Measurements from ENCODE around the gene EMD. TPM values are rescaled to one million over a fixed set of nuclear protein-coding genes. Genes with fewer than 3 reads are reported as not detected.
"Not testable (repeated sequence)": the region's sequence is repeated elsewhere in the genome, so short reads cannot be mapped to it uniquely, and the experiment has no call there.

EMD gene
- total RNA-seq, 1 experiment from 2014 or later, result 87.0 TPM

DNA sequence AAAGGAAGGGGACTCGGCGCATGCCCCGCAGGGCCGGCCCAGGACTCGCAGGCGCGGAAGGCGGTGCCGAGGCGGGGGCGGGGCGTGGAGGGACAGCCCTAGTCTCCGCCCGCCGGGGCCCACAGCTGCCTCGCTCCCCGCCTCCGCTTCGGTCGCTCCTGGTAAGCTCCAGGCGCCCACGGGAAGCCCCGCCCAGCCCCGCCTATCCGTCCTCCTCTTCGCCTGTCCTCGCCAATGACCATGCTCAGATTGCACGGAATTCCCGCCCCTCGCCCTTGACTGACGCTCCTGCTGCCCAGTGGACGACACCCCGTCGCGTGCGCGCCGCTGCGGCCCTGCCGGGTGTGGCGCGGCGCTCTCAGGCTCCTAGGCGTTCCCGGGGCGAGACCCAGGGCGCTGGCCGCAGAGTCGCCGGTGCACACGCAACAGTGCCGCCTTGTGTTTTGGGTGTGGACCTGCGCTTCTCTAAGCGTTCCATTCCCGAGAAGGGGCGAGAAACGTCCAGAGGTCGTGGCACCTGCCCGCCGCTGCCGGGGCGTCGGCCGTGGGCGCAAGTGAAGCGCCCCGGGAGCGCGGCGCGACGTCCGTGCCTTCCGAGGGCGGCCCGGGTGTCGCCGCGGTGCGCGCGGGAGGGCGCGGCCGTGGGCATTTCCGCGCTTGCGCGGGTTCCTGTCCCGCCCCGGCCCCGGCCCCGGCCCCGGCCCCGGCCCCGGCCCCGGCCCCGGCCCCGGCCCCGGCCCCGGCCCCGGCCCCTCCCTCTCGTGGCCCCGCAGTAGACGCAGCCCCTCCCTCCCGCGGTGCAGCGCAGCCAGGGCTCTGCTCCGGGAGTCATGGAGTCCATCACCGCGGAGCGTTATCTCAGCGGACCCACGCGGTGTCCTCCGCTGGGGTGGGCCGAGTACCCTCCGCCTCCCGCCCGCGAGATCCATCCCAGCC lies 11.0 kb downstream of the EMD start:
- not testable (repeated sequence) for DNase-seq (ENCODE audit: low spot score)

DNA sequence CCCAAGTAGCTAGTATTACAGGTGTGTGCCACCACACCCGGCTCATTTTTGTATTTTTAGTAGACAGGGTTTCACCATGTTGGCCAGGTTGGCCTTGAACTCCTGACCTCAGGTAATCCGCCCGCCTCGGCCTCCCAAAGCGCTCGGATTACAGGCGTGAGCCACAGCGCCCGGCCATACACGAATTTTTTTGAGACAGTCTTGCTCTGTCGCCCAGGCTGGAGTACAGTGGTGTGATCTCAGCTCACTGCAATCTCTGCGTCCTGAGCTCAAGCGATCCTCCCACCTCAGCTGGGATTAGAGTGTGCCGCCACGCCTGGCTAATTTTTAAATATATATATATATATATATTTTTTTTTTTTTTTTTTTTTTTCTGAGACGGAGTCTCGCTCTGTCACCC lies 17.3 kb downstream of the EMD start:
- DNase-seq (ENCODE audit: low spot score), result not testable (repeated sequence)

DNA sequence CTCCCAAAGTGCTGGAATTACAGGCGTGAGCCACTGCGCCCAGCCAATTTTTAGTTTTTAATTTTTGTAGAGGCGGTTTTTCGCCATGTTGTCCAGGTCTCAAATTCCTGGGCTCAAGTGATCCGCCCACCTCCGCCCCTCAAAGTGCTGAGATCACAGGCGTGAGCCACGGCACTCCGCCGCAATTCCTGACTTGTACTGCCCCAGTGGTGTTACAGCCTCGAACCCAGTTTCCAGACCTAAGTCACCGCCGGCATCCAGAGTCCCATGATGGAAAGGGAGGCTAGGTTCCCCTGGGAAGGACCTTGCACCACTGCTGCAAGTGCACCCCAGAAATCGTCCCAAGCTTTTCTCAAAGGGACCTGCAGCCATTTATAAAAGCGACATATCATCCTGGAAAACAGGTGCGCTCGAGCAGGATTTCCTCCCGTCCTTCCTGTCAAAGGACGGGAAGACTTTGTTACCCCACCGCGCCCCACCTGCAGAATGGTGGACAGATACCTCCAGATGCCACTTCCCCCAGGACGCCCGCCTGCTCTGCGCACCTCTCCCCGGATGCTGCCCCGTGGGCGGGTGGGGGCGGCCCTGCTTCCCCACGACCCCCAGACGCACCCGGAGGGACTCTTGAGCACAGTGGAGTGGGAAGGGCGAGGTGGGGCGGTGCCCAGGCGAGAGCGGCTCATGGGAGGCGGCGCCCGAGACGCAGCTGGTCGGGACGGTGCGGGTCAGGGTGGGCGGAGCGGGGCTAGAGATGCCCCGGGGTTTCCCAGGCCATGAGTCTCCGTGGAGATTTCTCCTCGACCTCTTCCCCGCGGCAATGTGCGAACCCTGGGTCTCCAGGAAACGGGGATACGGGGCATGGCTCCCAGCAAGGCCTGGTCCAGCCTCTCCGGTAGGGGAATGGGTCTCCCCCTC lies 18.1 kb downstream of the EMD start:
- peak; percentile 88 for DNase-seq (ENCODE audit: low spot score)

DNA sequence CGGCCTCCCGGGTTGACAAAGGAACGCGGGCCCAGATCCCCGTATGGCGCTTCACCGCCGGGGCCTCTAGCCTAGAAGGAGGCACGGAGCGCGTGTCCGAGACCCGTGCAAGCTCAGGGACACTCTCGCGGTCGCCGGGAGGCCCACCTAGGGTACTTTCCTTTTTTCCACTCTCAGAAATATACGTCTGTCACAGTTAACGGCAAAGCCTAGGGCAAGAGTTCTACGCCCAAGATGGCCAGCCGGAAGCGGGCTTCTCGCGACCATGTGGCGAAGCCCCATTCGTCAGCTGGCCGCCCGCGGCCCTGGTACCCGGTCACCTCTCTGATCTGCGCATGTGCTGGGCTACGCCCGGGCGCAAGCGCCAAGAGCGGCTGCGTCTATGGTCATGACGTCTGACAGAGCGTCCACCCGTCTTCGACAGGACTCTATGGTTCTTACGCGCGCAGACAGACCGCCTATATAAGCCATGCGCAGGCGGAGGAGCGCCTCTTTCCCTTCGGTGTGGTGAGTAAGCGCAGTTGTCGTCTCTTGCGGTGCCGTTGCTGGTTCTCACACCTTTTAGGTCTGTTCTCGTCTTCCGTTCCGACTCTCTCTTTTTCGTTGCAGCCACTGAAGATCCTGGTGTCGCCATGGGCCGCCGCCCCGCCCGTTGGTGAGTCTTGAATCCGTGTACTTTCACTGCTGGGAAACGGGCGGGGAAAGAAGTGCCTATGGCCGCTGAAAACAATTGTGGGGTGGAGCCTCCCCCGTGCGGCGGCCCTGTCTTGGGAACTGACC lies 19.0 kb downstream of the EMD start, which contains the start of gene RPL10:
RPL10 (plus strand) TSS at position 490 of the 780 bp plus-strand sequence; CDS start at position 633, 143 bp downstream.
- DNase-seq (ENCODE audit: low spot score), result peak; percentile 98

DNA sequence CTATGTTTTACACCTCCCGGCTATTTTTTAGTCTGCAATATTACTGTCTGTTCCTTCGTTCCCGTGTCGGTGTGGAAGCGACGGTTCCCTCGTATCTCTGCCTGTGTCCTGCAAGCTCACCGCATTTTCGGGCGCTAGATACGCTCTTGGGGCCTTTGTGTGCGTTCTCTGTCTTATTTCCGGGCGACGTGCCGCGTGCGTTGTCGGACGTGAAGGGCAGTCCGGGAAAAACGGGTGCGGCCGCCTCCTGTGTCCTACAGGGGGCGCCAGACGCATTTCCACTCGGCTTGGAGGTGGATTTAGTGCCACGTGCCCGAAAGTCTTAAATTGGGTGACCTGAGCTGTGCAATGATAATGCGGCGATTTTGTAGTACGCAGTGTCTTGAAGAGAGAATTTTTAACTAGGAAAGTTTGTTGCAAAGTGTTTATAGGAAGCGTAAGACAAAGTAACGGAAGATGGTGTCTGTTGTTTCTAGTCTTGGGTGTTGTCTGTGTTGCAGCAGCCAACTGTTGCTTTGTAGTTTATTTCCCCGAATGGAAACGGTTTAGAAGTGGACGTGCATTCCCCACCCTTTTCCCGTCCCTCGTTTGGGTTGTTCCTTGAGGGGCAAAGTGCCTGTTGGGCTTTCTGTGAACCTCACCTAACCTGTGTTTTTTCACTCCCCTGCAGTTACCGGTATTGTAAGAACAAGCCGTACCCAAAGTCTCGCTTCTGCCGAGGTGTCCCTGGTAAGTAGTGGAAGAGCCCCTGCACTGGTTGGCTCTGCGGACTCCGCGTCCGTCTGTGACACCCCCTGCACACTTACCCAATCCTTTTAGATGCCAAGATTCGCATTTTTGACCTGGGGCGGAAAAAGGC lies 19.8 kb downstream of the EMD start:
- peak; percentile 95 for DNase-seq (ENCODE audit: low spot score)

DNA sequence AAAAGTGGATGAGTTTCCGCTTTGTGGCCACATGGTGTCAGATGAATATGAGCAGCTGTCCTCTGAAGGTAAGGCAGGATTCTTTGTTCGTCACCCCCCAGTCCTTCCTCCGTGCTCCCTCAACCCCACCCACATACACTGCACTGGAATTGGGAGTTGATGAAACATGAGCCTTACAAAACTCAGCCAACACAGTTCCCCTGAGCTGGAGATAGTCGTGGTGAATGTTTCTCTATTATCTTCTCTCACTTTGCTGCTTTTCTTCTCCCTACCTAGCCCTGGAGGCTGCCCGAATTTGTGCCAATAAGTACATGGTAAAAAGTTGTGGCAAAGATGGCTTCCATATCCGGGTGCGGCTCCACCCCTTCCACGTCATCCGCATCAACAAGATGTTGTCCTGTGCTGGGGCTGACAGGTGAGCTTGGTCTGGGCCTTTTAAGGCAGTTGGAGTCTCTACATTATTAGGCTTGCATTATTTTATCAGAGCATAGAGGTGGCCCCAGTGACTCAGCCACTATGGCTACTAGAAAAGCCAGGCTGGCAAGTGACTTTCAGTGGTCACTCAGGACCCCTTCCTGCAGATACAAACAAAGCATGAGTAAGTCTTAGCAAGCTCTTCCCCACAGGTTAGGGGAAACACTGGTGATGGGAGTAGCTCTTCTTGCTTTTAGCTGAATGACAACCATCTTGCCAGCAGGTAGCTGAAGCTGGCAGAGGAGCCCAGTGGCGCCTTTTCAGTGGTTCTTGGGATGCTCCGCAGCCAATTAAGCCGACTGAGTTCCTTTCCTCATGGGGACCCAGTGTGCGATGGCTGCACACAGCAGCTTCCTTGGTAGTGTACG lies 20.7 kb downstream of the EMD start:
- no peak for DNase-seq (ENCODE audit: low spot score)

DNA sequence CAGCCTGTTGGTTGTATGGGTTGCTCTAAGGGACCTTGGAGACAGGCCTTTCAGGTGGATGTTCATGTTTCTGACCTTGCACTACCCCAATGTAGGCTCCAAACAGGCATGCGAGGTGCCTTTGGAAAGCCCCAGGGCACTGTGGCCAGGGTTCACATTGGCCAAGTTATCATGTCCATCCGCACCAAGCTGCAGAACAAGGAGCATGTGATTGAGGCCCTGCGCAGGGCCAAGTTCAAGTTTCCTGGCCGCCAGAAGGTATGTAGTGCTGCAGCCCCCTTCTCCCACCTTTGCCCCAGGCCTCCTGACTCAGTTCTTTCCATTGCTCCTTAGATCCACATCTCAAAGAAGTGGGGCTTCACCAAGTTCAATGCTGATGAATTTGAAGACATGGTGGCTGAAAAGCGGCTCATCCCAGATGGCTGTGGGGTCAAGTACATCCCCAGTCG lies 21.3 kb downstream of the EMD start:
- not testable (repeated sequence) for DNase-seq (ENCODE audit: low spot score)

DNA sequence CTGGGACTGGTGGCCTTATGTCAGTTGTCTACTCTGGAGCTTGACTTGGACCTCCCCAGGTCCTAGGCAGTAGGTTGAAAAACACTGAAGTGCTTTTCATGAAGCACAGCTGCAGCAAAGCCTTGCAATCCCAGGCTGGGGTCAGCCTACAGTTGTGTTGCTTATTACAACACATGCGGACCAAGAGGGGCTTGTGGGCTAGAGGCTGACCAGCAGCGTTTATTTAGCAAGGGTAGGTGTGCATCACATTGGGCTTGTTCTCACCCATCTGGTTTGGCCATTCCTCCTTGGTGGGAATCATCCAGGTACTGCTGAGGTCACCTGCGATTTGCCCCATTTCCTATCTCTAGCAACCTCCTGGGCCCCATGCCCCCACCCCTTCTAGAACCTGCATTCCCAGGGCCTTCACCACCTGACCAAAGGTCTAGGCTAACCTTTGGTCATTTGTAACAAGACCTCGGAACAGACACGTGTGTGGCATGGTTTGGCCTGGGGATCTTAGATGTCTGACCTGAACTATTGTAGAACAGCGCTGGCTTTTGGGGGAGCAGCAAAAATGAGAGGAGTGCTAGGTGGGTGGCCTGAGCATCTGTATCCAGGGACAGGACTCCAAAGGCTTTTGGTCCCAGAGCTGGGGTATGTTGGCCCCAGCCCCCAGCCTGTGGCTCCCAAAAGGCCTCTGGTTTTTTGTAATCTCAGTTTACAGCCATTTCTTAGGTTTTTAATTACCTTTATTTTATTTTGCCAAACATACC lies 22.1 kb downstream of the EMD start:
- DNase-seq (ENCODE audit: low spot score), result peak; percentile 82

DNA sequence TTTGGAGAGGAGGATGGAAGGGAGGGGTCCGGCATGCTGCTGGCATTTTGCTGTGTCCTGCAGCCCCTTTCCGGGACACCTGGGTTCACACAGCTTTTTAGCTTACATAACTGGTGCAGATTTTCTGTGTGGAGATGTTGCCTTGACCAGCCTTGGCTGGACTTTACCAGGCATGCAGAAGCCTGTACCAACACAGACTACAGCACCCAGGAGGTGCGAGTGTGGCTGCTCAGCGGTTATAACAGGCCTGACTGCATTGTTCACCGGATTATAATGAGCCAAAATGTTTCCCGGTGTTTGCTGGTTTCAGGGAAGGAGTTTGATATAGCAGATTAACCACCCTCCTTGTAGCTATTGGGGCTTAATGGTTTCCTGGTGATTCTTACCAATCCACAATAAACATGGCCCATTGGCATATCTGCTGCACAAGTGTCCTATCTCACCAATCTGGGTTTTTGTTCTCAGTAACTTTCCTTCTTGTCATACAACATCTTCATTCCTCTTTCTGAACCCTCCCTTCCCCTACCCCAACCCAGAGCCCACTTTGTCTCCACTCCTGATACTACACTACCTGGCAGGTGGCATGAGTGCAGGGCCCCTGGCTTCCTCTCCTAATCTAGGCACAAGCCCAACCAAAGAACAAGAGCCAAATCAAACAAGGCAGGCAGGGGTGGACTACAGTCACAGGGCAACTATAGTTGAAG lies 23.0 kb downstream of the EMD start:
- peak; percentile 65 for DNase-seq (ENCODE audit: low spot score)

DNA sequence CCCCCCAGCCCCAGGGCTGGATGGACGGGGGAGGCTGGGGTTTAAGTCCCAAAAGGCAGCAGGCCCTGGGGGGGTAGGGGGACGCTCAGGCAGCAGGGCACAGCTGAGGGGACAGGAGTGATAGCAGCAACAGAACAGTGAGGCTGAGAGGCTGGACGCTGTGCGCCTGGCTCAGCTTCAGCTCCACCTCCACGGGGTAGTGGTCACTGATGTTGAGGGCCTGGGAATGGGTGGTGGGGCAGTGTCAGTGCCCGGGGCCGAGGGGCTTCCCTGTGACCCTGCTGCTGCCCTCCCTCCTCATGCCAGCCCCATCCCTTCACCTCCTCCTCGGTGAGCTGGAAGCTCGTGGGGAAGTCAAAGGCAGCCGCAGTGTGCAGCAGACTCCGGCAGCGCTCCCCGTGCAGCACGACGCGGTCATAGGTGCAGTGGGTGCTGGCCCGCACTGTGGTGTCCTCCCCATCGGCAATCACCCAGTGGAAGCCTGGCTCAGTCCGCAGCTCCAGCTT lies 23.6 kb downstream of the EMD start:
- no peak for DNase-seq (ENCODE audit: low spot score)

DNA sequence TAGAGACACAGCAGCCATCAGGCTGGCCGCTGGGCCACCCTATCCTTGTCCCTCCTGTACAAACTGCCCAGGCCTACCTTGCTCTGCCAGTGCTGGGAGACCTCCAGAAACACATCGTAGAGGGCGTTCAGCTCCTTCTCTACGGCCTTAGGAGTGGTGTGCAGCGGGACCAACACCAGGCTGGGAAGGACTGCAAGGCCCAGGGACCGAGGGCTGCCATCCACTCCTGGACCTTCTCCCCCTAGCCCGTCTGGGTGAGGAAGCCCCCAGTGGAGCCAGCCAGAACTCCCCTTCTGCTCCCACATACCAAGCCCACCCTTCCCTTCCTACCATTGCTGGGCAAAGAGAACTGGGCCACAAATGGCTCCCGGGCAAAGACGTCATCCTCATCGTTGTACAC lies 24.1 kb downstream of the EMD start:
- DNase-seq (ENCODE audit: low spot score), result no peak

DNA sequence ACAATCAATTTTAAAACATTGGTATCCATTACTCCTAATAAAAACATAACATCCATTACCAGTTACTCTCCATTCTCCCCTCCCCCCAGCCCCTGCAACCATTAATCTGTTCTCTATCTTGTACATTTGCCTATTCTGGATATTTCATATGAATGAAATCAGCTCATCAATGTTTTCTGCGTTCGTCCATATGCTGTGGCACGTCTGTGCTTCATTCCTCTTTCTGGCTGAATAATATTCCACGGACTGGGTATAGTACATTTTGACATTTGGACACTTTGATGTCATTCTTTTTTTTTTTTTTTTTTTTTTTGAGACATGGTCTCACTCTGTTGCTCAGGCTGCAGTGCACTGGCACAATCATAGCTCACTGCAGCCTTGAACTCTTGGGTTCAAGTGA lies 24.8 kb downstream of the EMD start:
- no peak for DNase-seq (ENCODE audit: low spot score)

DNA sequence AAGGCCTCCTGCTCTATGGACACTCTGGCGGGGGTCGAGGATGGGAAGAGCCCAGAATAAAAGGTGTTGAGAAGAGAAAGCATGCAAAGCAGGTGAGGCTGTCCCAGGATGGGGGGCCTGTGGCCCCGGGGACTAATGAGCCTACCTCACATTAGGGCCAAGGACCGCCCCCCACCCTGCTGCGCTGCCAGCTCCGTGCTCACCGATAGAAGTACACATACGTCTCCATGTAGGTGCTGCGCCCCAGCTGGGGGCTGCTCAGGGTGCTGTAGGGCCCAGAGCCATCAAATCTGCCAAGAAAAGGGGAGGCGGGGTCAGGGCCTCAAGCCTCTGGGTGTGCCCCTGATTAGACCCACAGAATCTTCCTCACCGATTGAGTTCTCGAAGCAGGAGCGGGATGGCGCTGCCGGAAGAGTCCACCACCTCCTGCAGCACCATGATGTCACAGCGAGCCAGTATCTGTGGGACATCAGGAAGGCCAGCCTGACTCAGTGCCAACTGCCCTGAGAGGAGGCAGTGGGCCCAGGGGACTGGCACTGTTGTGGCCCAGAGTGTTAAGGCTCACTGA lies 25.6 kb downstream of the EMD start:
- DNase-seq (ENCODE audit: low spot score), result no peak

DNA sequence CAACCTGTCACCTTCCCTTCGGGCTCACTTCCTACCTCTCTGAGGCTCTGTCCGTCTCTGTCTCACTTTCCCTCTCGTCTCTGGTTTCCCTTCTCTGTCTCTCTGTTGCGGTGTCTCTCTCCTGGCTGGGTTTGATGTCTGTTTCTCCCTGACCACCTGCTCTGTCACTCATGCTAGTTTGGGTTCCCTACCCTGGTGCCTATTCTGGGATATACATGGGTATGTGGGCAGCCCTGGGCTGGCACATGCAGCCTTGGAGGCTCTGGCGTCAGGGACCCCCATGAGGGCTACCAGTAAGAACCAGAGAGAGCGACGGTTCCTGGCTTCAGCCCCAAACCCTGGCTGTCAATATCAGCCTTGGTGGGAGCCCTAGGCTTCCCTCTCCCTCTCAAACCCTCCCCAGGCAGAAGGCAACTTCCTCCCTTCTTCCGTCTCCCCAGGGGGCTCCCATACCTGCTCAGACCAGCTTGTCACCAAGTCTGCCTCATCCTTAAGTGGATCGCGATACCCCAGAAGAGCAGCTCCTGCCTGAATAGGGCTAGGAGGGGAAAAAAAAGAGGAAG lies 29.6 kb downstream of the EMD start:
- DNase-seq (ENCODE audit: low spot score), result peak; percentile 30

DNA sequence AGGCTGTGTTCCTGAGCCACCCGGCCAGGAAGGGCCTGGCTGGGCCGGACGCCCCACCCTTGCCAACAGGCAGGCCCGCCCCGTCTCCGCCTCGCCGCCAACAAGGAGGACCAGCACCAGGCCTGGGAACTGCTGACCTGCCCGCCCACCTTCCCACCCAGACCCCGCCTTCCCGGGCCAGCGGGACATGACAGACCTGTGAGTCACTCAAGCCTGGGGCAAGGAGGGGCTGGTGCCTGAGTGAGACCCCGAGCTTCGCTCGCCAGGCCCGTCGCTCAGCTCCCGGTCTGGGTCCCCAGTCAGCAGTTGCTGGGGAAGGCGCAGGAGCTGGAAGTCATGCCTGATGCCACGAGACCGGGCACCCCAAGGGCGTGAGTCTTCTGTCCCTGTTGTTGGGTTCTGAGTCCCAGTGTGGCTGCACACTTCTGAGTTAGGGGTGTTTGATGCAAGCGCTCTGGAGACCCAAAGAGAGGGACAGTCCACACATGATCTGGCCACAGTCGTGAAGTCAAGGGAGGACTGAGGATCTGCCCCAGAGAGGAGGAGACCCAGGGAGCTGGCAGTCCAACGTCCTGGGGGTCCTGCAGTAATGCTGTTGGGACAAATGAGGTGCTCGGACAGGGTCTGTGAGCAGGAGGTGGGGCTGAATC lies 30.3 kb downstream of the EMD start, which contains the start of gene DNASE1L1:
DNASE1L1 (minus strand) TSS at position 33 of the 650 bp plus-strand sequence. CDS start 3,686 bp downstream, outside the sequence.
- DNase-seq (ENCODE audit: low spot score), result peak; percentile 94

DNA sequence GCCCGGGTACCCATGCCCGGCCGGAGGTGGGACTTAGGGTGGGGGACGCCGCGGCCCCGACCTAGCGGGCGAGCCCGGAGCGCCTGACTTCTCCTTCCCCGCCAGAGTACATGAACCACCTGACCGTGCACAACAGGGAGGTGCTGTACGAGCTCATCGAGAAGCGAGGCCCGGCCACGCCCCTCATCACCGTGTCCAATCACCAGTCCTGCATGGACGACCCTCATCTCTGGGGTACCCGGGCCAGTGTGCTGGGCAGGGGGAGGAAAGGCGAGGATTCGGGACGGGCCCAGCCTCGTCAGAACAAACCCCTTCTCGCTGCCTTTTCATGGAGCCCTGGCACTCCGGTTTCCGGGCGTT lies 32.9 kb downstream of the EMD start:
- DNase-seq (ENCODE audit: low spot score), result peak; percentile 66

Data from HT-29 (cell line).